ENCODE results near the gene HBS1L. TPM values are rescaled to one million over a fixed set of nuclear protein-coding genes. Genes with fewer than 3 reads are reported as not detected.
A peak's percentile ranks its signal among the peaks of the same experiment; 100 is the strongest.

The HBS1L gene
- total and polyA plus RNA-seq, 7 experiments from 2014 or later, result 61.4 to 112 (median 81.0) TPM

DNA sequence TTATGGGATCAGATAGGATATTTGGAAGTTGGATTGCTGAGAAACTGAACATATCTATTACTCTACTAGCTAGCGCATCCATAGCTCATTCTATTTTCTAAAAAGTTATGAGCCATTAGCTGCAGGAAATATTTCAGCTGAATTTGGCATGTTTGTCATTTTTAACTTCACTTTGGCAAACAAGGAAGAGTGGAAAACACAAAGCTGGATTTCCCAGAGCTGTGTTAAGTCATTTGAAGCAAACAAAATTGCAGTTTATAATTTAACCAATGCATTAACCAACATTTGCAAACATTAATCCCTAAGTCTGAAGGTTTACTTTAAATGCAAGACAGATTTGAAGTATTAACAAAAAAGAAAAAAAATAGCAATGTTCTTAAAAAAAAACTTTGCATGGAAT lies 105.9 kb downstream of the HBS1L start:
- Mint-ChIP-seq H3K9me3 (peaks cover 0 to 2% (median 0%) of the 10 kb centered on the region in 11 donors), H3K27me3 (no peaks in the 10 kb centered on the region), H3K27ac (no peak overlapping the region), H3K36me3 (no peaks in the 10 kb centered on the region), H3K4me3 (no peak overlapping the region), H3K4me1 (no peaks in the 10 kb centered on the region)
- intact Hi-C loops (cut with micrococcal nuclease), result loop anchor here in 1 of 2 donors (10.0 kb wide), 1 partner anchor 1024 kb away; no protein-coding TSS in a partner anchor
- H3K9me3 ChIP-seq (ENCODE audit: control insufficient read depth in 2 of 3, low read length in 3 of 3), result no peaks in the 10 kb centered on the region
- no peak for ATAC-seq
- ChIA-PET POLR2A (no interaction called here), CTCF (interaction anchor here (0.6 to 2.2 kb wide), 3 partner anchors 9 to 828 kb away, joined by 3 to 8 read pairs (median 3); no protein-coding TSS in a partner anchor)
- no peaks in the 10 kb centered on the region for H3K36me3 ChIP-seq (ENCODE audit: control insufficient read depth in 2 of 3, insufficient read depth in 3 of 3, low read length in 3 of 3)
- no peaks in the 10 kb centered on the region for H3K4me1 ChIP-seq (ENCODE audit: control insufficient read depth in 2 of 2, insufficient read depth in 2 of 2, low read length in 2 of 2)
- DNase-seq, result no peak
- H3K27ac ChIP-seq (ENCODE audit: low read depth, low read length), result no peak overlapping the region
- no peak overlapping the region for H3K4me3 ChIP-seq (ENCODE audit: low read length)
- H3K27me3 ChIP-seq (ENCODE audit: control insufficient read depth in 2 of 2, insufficient read depth in 2 of 2, low read length in 2 of 2), result no peaks in the 10 kb centered on the region

DNA sequence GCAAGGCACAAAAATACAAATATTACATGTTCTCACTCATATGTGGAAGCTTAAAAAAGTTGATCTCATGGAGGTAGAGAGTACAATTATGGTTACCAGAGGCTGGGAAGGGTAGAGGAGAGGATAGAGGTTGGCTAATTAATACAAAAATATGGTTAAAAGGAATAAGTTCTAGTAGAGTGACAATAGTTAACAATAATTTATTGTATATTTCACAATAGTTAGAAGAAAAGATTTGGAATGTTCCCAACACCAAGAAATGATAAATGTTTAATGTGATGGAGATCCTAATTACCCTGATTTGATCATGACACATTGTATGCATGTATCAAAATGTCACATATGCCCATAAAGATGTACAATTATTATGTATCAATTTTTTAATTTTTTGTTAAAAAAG lies 106.5 kb downstream of the HBS1L start:
- no peak overlapping the region for H3K27ac ChIP-seq (ENCODE audit: low read depth, low read length)
- Mint-ChIP-seq H3K4me1 (no peaks in the 10 kb centered on the region), H3K9me3 (peaks cover 0 to 2% (median 0%) of the 10 kb centered on the region in 11 donors), H3K36me3 (peaks cover 0 to 3% (median 0%) of the 10 kb centered on the region in 5 donors), H3K4me3 (no peak overlapping the region), H3K27me3 (no peaks in the 10 kb centered on the region), H3K27ac (peak overlapping the region in 1 of 9 donors; percentile 49)
- no peak for ATAC-seq
- intact Hi-C loops (cut with micrococcal nuclease), result loop anchor here in 1 of 2 donors (10.0 kb wide), 1 partner anchor 1023 kb away; no protein-coding TSS in a partner anchor
- H3K9me3 ChIP-seq (ENCODE audit: control insufficient read depth in 2 of 3, low read length in 3 of 3), result no peaks in the 10 kb centered on the region
- CTCF ChIA-PET, result no interaction called here
- no peak overlapping the region for H3K4me3 ChIP-seq (ENCODE audit: low read length)
- H3K36me3 ChIP-seq (ENCODE audit: control insufficient read depth in 2 of 3, insufficient read depth in 3 of 3, low read length in 3 of 3), result no peaks in the 10 kb centered on the region
- no peaks in the 10 kb centered on the region for H3K27me3 ChIP-seq (ENCODE audit: control insufficient read depth in 2 of 2, insufficient read depth in 2 of 2, low read length in 2 of 2)
- no peak for DNase-seq
- POLR2A ChIA-PET, result no interaction called here
- no peaks in the 10 kb centered on the region for H3K4me1 ChIP-seq (ENCODE audit: control insufficient read depth in 2 of 2, insufficient read depth in 2 of 2, low read length in 2 of 2)

DNA sequence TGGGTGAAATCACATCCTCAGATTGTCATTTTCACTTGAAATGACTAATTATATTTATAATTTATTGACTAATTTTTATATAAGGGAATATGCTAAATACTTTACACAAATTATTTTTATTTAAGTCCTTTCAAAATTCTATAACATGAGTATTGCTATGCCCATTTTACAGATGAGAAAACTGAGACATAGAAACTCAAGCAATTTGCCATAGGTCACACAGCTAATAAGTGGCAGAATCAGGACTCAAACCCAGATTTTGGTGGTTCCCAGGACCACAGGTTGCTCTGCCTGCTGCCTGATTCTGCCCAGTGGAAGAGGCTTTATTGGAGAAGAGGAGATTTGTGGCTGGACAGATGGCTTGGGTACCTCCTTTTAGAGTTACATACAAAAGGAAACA lies 109.6 kb downstream of the HBS1L start:
- no peak overlapping the region for H3K27ac ChIP-seq (ENCODE audit: low read depth, low read length)
- no peaks in the 10 kb centered on the region for H3K9me3 ChIP-seq (ENCODE audit: control insufficient read depth in 2 of 3, low read length in 3 of 3)
- H3K36me3 ChIP-seq (ENCODE audit: control insufficient read depth in 2 of 3, insufficient read depth in 3 of 3, low read length in 3 of 3), result no peaks in the 10 kb centered on the region
- peaks cover 0 to 2% (median 0%) of the 10 kb centered on the region in 7 donors for H3K4me1 Mint-ChIP-seq
- no peaks in the 10 kb centered on the region for H3K27me3 ChIP-seq (ENCODE audit: control insufficient read depth in 2 of 2, insufficient read depth in 2 of 2, low read length in 2 of 2)
- DNase-seq (no peak), ATAC-seq (no peak)
- ChIA-PET POLR2A (no interaction called here), CTCF (no interaction called here)
- intact Hi-C loops (cut with micrococcal nuclease), result loop anchor here in 1 of 2 donors (10.0 kb wide), 1 partner anchor 1020 kb away; no protein-coding TSS in a partner anchor
- no peak overlapping the region for H3K27ac Mint-ChIP-seq
- H3K4me1 ChIP-seq (ENCODE audit: control insufficient read depth in 2 of 2, insufficient read depth in 2 of 2, low read length in 2 of 2), result no peaks in the 10 kb centered on the region
- peaks cover 0 to 3% (median 0%) of the 10 kb centered on the region in 5 donors for H3K36me3 Mint-ChIP-seq
- no peaks in the 10 kb centered on the region for H3K27me3 Mint-ChIP-seq
- H3K4me3 Mint-ChIP-seq, result no peak overlapping the region
- no peak overlapping the region for H3K4me3 ChIP-seq (ENCODE audit: low read length)
- peaks cover 0 to 2% (median 0%) of the 10 kb centered on the region in 11 donors for H3K9me3 Mint-ChIP-seq

DNA sequence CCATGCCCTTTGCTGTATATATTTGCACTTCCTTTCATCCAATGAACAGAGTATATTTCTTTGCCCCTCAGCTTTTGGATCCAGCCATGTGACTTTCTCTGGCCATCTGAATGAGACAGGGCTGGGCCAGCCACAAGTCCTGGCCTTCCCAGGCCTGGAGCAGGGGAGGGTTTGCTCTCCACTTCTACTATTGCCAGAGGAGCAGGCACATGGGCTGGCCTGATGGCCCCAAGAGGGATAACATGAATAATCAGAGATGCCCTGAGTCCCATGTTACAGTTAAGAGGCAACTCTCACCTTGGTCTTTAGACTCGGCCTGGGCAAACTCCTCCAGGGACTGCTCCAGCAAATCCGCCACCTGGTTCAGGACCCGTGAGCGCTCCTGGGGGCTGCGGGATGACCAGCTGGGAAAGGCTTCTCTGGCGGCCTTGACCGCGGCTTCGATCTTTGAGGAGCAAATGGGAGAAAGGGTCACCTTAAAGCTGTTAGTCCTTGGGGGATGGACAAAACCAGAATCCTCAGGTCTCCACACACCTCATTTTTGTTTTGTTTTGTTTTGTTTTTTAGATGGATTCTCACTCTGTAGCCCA lies 111.0 kb downstream of the HBS1L start:
- Mint-ChIP-seq H3K4me1 (peaks cover 0 to 13% (median 10%) of the 10 kb centered on the region in 7 donors), H3K27me3 (no peaks in the 10 kb centered on the region), H3K27ac (no peak overlapping the region), H3K36me3 (peaks cover 0 to 6% (median 3%) of the 10 kb centered on the region in 5 donors), H3K9me3 (peaks cover 0 to 2% (median 0%) of the 10 kb centered on the region in 11 donors), H3K4me3 (no peak overlapping the region)
- ChIA-PET POLR2A (no interaction called here), CTCF (interaction anchor here (1.5 kb wide), 1 partner anchor 832 kb away, joined by 3 read pairs; no protein-coding TSS in a partner anchor)
- Histone ChIP-seq H3K36me3 (ENCODE audit: control insufficient read depth in 2 of 3, insufficient read depth in 3 of 3, low read length in 3 of 3) (no peaks in the 10 kb centered on the region), H3K4me3 (ENCODE audit: low read length) (no peak overlapping the region), H3K9me3 (ENCODE audit: control insufficient read depth in 2 of 3, low read length in 3 of 3) (no peaks in the 10 kb centered on the region), H3K27ac (ENCODE audit: low read depth, low read length) (no peak overlapping the region), H3K4me1 (ENCODE audit: control insufficient read depth in 2 of 2, insufficient read depth in 2 of 2, low read length in 2 of 2) (peaks cover 0 to 6% of the 10 kb centered on the region in 2 donors), H3K27me3 (ENCODE audit: control insufficient read depth in 2 of 2, insufficient read depth in 2 of 2, low read length in 2 of 2) (no peaks in the 10 kb centered on the region)
- no peak for DNase-seq
- ATAC-seq, result no peak
- intact Hi-C loops (cut with micrococcal nuclease), result loop anchor here in 1 of 2 donors (10.0 kb wide), 1 partner anchor 1019 kb away; no protein-coding TSS in a partner anchor

DNA sequence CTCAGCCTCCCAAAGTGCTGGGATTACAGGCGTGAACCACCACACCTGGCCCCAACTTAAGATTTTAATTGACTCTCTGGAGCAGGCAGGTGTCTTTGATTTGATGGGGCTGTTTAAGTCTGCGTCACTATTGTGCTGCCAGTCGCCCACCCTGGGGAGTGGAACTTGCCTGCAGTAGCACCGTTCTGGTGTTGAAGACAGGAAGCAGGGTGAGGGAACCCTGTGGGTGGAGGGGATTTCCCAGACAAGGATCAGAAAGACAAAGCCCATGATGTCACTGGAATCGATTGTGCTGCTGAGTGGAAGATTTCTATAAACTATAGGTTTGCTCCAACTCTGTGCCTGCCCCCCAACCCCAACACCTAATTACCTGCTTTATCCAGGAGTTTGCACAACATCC lies 115.7 kb downstream of the HBS1L start:
- POLR2A ChIA-PET, result no interaction called here
- H3K27me3 Mint-ChIP-seq, result no peaks in the 10 kb centered on the region

DNA sequence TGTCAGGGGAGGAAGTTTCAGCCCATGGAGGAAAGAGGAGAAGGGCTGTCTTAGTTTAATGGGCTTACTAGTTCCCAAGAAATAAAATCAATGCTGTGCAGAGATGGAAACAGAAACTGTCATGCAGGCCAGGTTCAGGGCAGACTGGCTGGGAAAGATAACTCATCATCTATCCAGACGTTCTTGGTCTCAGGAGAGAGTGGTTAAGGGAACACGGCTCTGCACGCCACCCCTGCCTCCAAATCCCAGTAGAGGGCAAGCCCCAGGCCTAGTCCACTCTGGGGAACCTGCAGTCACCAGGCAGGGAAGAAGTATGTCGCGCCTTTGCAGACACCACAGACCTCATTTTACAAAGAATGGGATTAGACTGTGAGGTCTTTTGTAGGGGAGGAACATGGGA lies 117.2 kb downstream of the HBS1L start:
- H3K4me1 Mint-ChIP-seq, result peaks cover 0 to 15% (median 10%) of the 10 kb centered on the region in 7 donors
- DNase-seq, result no peak
- Histone ChIP-seq H3K27ac (ENCODE audit: low read depth, low read length) (no peak overlapping the region), H3K27me3 (ENCODE audit: control insufficient read depth in 2 of 2, insufficient read depth in 2 of 2, low read length in 2 of 2) (no peaks in the 10 kb centered on the region), H3K36me3 (ENCODE audit: control insufficient read depth in 2 of 3, insufficient read depth in 3 of 3, low read length in 3 of 3) (no peaks in the 10 kb centered on the region), H3K4me3 (ENCODE audit: low read length) (no peak overlapping the region), H3K9me3 (ENCODE audit: control insufficient read depth in 2 of 3, low read length in 3 of 3) (no peaks in the 10 kb centered on the region), H3K4me1 (ENCODE audit: control insufficient read depth in 2 of 2, insufficient read depth in 2 of 2, low read length in 2 of 2) (peaks cover 0 to 6% of the 10 kb centered on the region in 2 donors)
- H3K27ac Mint-ChIP-seq, result peak overlapping the region in 2 of 9 donors; percentile 15 to 41
- no peak for ATAC-seq
- peaks cover 0 to 31% (median 9%) of the 10 kb centered on the region in 5 donors for H3K36me3 Mint-ChIP-seq
- H3K9me3 Mint-ChIP-seq, result no peaks in the 10 kb centered on the region
- POLR2A ChIA-PET, result no interaction called here
- intact Hi-C loops (cut with micrococcal nuclease), result no loop called here
- no peak overlapping the region for H3K4me3 Mint-ChIP-seq
- CTCF ChIA-PET, result no interaction called here
- no peaks in the 10 kb centered on the region for H3K27me3 Mint-ChIP-seq

More for the DNA sequence above, 115.7 kb downstream of the HBS1L start:
- ATAC-seq (peak; percentile 91), DNase-seq (peak in 6 of 9 donors; percentile 27 to 84 (median 34))
- peaks cover 0 to 6% of the 10 kb centered on the region in 2 donors for H3K4me1 ChIP-seq (ENCODE audit: control insufficient read depth in 2 of 2, insufficient read depth in 2 of 2, low read length in 2 of 2)
- H3K4me3 ChIP-seq (ENCODE audit: low read length), result no peak overlapping the region
- H3K9me3 Mint-ChIP-seq, result no peaks in the 10 kb centered on the region
- peak overlapping the region in 2 of 10 donors; percentile 25 to 28 for H3K4me3 Mint-ChIP-seq
- H3K36me3 ChIP-seq (ENCODE audit: control insufficient read depth in 2 of 3, insufficient read depth in 3 of 3, low read length in 3 of 3), result no peaks in the 10 kb centered on the region
- H3K36me3 Mint-ChIP-seq, result peaks cover 0 to 26% (median 8%) of the 10 kb centered on the region in 5 donors
- intact Hi-C loops (cut with micrococcal nuclease), result no loop called here
- H3K27ac Mint-ChIP-seq, result peak overlapping the region in 3 of 9 donors; percentile 36 to 83 (median 55)
- H3K4me1 Mint-ChIP-seq, result peaks cover 0 to 15% (median 10%) of the 10 kb centered on the region in 7 donors
- CTCF ChIA-PET, result interaction anchor here (1.2 to 4.2 kb wide), 7 partner anchors 11 to 816 kb away, joined by 3 to 48 read pairs (median 8); partner anchors contain the start of gene ALDH8A1
- no peaks in the 10 kb centered on the region for H3K27me3 ChIP-seq (ENCODE audit: control insufficient read depth in 2 of 2, insufficient read depth in 2 of 2, low read length in 2 of 2)
- H3K27ac ChIP-seq (ENCODE audit: low read depth, low read length), result no peak overlapping the region
- H3K9me3 ChIP-seq (ENCODE audit: control insufficient read depth in 2 of 3, low read length in 3 of 3), result no peaks in the 10 kb centered on the region
